Heart right ventricle (tissue), 16 donors: ENCODE results near the gene VAC14. TPM values are rescaled to one million over a fixed set of nuclear protein-coding genes. Genes with fewer than 3 reads are reported as not detected.

Experiments
- ATAC-seq, 8 donors: fragments of 200-7000 bp; cut with Tn5 transposase; one replicate each; pipeline ENCODE4 v1.9.1; 2020; ENCODE audit warnings: mild to moderate bottlenecking in 8 of 8, moderate library complexity in 8 of 8, moderate number of reproducible peaks in 1 of 8
- DNase-seq, 2 donors: peaks; one replicate each; pipeline ENCODE4 v3.0.0-alpha.2; 2020
- H3K27ac ChIP-seq, 10 donors: fragments of 200-600 bp; sonication (generic) in 2 of 10; one replicate each; pipeline versions ENCODE4 v1.5.0 to v1.8.0; 2020 to 2022; ENCODE audit warnings: mild to moderate bottlenecking in 3 of 10
- H3K27me3 ChIP-seq, 7 donors: fragments of 200-600 bp; one replicate each; pipeline ENCODE4 v1.8.0; 2021 to 2022; ENCODE audit warnings: mild to moderate bottlenecking in 2 of 7
- H3K36me3 ChIP-seq, 9 donors: fragments of 200-600 bp; sonication (generic) in 1 of 9; one replicate each; pipeline versions ENCODE4 v1.5.0 to v1.8.0; 2020 to 2022; ENCODE audit warnings: mild to moderate bottlenecking in 2 of 9
- H3K4me1 ChIP-seq, 9 donors: fragments of 200-600 bp; sonication (generic) in 1 of 9; one replicate each; pipeline versions ENCODE4 v1.5.0 to v1.8.0; 2020 to 2022; ENCODE audit warnings: mild to moderate bottlenecking in 4 of 9
- H3K4me3 ChIP-seq, 10 donors: fragments of 200-600 bp; sonication (generic) in 2 of 10; one replicate each; pipeline versions ENCODE4 v1.5.0 to v1.8.0; 2020 to 2022; ENCODE audit warnings: mild to moderate bottlenecking in 7 of 10, moderate library complexity in 2 of 10
- H3K9me3 ChIP-seq, 11 donors: fragments of 200-600 bp in 10 of 11; sonication (generic) in 2 of 11; one replicate each; pipeline versions ENCODE4 v1.5.0 to v1.8.0; 2013 to 2022; ENCODE audit warnings: mild to moderate bottlenecking in 2 of 11, control low read depth in 1 of 11, moderate library complexity in 1 of 11
- CTCF ChIP-seq, 9 donors: fragments of 200-600 bp; sonication (generic) in 2 of 9; IDR thresholded peaks; one replicate each; pipeline versions ENCODE4 v1.5.0 to v1.8.0; 2021 to 2022; ENCODE audit warnings: antibody characterized with exemption in 9 of 9, mild to moderate bottlenecking in 5 of 9, moderate library complexity in 1 of 9
- WGBS, 2 donors: extraction: QIAGEN DNeasy Blood & Tissue Kit; methylation state at CpG; one replicate each; pipeline ENCODE4 v1.1.7; 2013; ENCODE audit warnings: inconsistent platforms in 1 of 2; 5-methylcytosine and 5-hydroxymethylcytosine counted together
- intact Hi-C, 10 donors: fragments of 100-400 bp; cut with DNase I; formaldehyde crosslinking; loops; one replicate each; pipeline versions ENCODE4 v1.11.1 to v1.14.2; 2022
- polyA plus RNA-seq, 2 donors: library from polyadenylated mRNA; stranded (reverse); fragments of 200-250 nt; gene quantifications; one replicate each; pipeline ENCODE4 v1.2.3, GENCODE V29; 2013
- total RNA-seq, 10 donors: library from RNA; stranded (reverse); fragmentation: NEBNext Ultra II Directional in 3 of 10; extraction: Animal tissue kit (Norgen Biotek cat#: 25700) in 3 of 10; gene quantifications; one replicate each; pipeline versions ENCODE4 v1.2.1 to v1.2.4, GENCODE V29; 2021 to 2023
- donor health status: Arrhythmogenic right ventricular cardiomyopathy.
- donor health status: ischemic (EF 13 %, LVEDD 7.1; RV severe dilation, severe dysfunction).
- donor health status: healthy with polysubstance abuse.
- donor health status: DM: no; HTN: yes; CAD: no.
- donor health status: DM: no; HTN: no; CAD: no.
- donor health status: ischemic (EF 25% LVEDD 6.9; RV normal size, moderate dysfunction).
- donor health status: ischemic (EF 25% LVEDD 5.7; RV mildly dilated, moderate dysfunction).
- donor health status: healthy.
- donor health status: DM: yes; HTN: yes; CAD: no.
- donor health status: Ischemic cardiomyopathy.
- donor health status: ischemic (EF 35%, LVEDD 5.7; RV mildly dilated, moderate dysfunction).
- donor health status: nonischemic (EF 11% LVEDD 7.7; RV severe dilation, severe dysfunction).
- donor health status: DM: yes; HTN: yes; CAD: no.
- donor health status: PGD.
- donor health status: ischemic (EF 29% LVEDD 5.4; RV normal size, mild dysfunction).
- donor health status: nonischemic (EF 23%, LVEDD 6.1; RV moderate dilation, normal function).

The VAC14 gene
- total and polyA plus RNA-seq, 12 donors: 19.2 to 43.7 (median 23.2) TPM

GRCh38 chr16:70779361-70779760 lies 21.6 kb downstream of the VAC14 start:
- H3K36me3 ChIP-seq: peaks cover 0 to 93% (median 40%) of the 10 kb centered on the region in 9 donors
- WGBS, 2 donors: 75 to 86% methylated on average over 1 of the region's 1 CpG
- no peak for DNase-seq
- no peak for TF ChIP-seq CTCF (IDR thresholded peaks at IDR 0.05)
- peak in 2 of 8 donors; percentile 27 to 38 for ATAC-seq
- H3K27me3 ChIP-seq: no peaks in the 10 kb centered on the region
- peaks cover 0 to 14% (median 0%) of the 10 kb centered on the region in 9 donors for H3K4me1 ChIP-seq
- no peak overlapping the region for H3K4me3 ChIP-seq
- H3K9me3 ChIP-seq: peaks cover 0 to 7% (median 0%) of the 10 kb centered on the region in 11 donors
- intact Hi-C loops: loop anchor here in 5 of 10 donors (10.0 kb wide), 2 partner anchors 245 to 255 kb away; partner anchors contain the start of genes COG4 (in 4 of the 5) and SF3B3 (in 4 of the 5)
- H3K27ac ChIP-seq: no peak overlapping the region

GRCh38 chr16:70778901-70779309 lies 22.1 kb downstream of the VAC14 start:
- H3K36me3 ChIP-seq: peaks cover 0 to 93% (median 36%) of the 10 kb centered on the region in 9 donors
- H3K27ac ChIP-seq: peak overlapping the region in 1 of 10 donors; percentile 35
- WGBS, 2 donors: 46 to 64% methylated on average over 8 of the region's 8 CpGs
- intact Hi-C loops: loop anchor here in 5 of 10 donors (10.0 kb wide), 2 partner anchors 244 to 254 kb away; partner anchors contain the start of genes COG4 (in 4 of the 5) and SF3B3 (in 4 of the 5)
- no peaks in the 10 kb centered on the region for H3K27me3 ChIP-seq
- ATAC-seq (peak; percentile 60 to 77 (median 70)), DNase-seq (peak; percentile 49 to 63)
- peaks cover 0 to 14% (median 0%) of the 10 kb centered on the region in 9 donors for H3K4me1 ChIP-seq
- TF ChIP-seq CTCF (IDR thresholded peaks at IDR 0.05): no peak
- peaks cover 0 to 7% (median 0%) of the 10 kb centered on the region in 11 donors for H3K9me3 ChIP-seq
- no peak overlapping the region for H3K4me3 ChIP-seq

- no peak for TF ChIP-seq CTCF (IDR thresholded peaks at IDR 0.05)
- ATAC-seq (no peak), DNase-seq (no peak)
- WGBS, 2 donors: 92 to 94% methylated on average over 8 of the region's 8 CpGs
- intact Hi-C loops: loop anchor here in 5 of 10 donors (10.0 kb wide), 2 partner anchors 243 to 253 kb away; partner anchors contain the start of genes COG4 (in 4 of the 5) and SF3B3 (in 4 of the 5)
- peaks cover 0 to 93% (median 27%) of the 10 kb centered on the region in 9 donors for H3K36me3 ChIP-seq
- no peak overlapping the region for H3K27ac ChIP-seq
- H3K4me3 ChIP-seq: no peak overlapping the region
- H3K9me3 ChIP-seq: peaks cover 0 to 7% (median 0%) of the 10 kb centered on the region in 11 donors
- no peaks in the 10 kb centered on the region for H3K27me3 ChIP-seq
- H3K4me1 ChIP-seq: peaks cover 0 to 14% (median 0%) of the 10 kb centered on the region in 9 donors
Observed at GRCh38 chr16:70777973-70778406, 23.0 kb downstream of the VAC14 start.

- no peak for ATAC-seq
- Histone ChIP-seq H3K4me3 (no peak overlapping the region), H3K36me3 (peaks cover 0 to 93% (median 22%) of the 10 kb centered on the region in 9 donors), H3K4me1 (peaks cover 0 to 14% (median 0%) of the 10 kb centered on the region in 9 donors), H3K27ac (no peak overlapping the region), H3K27me3 (no peaks in the 10 kb centered on the region), H3K9me3 (peaks cover 0 to 7% (median 0%) of the 10 kb centered on the region in 11 donors)
- WGBS, 2 donors: 87 to 94% methylated on average over 9 of the region's 9 CpGs
- no peak for TF ChIP-seq CTCF (IDR thresholded peaks at IDR 0.05)
- DNase-seq: no peak
- intact Hi-C loops: loop anchor here in 5 of 10 donors (10.0 kb wide), 2 partner anchors 243 to 253 kb away; partner anchors contain the start of genes COG4 (in 4 of the 5) and SF3B3 (in 4 of the 5)
Observed at GRCh38 chr16:70777496-70777895, 23.5 kb downstream of the VAC14 start.
